ENCODE results near the gene MAP3K8.
"Not testable (repeated sequence)": the region's sequence is repeated elsewhere in the genome, so short reads cannot be mapped to it uniquely, and the experiment has no call there.

The MAP3K8 gene

DNA sequence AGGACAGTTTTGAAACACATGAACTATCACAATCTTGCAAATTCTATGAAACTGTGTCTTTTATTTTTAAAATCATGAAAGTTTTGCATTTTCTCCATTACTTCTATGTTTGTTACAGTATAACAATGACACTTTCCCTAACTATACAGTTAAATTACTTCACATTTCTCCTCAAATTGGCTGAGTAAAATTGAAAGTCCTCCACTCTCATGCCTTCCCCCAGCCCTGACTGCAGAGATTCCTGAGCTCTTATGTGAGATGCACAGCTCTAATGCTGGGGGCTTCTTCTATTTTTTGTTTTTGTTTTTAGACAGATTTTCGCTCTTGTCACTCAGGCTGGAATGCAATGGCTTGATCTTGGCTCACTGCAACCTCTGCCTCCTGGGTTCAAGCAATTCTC lies 22.7 kb upstream of the MAP3K8 start:
- TF ChIP-seq POLR2A (IDR thresholded peaks at IDR 0.05; ENCODE audit: low read depth, low read length) = no peak
- DNase-seq (ENCODE audit: insufficient read length, low spot score) = no peak
- FAIRE-seq = no peak

DNA sequence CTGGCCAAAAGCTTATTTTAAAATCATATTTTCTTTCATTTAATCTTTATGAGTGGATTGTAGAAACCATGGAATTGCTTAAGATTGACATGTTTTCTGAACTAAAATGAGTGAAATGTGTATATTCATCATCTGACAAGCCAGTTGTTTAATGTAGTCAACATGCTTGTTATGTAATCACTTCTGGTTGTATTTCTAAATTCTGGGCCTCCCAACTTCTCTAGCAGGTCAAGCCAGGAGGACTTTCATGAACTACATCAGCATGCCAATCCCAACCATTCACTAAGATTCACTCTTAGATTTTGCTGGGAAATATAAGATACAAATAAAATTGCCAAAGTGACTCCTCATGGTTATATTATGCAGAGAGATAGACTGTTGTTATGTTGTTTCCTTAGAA lies 21.1 kb upstream of the MAP3K8 start:
- FAIRE-seq = no peak
- DNase-seq (ENCODE audit: insufficient read length, low spot score) = no peak
- no peak for TF ChIP-seq POLR2A (IDR thresholded peaks at IDR 0.05; ENCODE audit: low read depth, low read length)

DNA sequence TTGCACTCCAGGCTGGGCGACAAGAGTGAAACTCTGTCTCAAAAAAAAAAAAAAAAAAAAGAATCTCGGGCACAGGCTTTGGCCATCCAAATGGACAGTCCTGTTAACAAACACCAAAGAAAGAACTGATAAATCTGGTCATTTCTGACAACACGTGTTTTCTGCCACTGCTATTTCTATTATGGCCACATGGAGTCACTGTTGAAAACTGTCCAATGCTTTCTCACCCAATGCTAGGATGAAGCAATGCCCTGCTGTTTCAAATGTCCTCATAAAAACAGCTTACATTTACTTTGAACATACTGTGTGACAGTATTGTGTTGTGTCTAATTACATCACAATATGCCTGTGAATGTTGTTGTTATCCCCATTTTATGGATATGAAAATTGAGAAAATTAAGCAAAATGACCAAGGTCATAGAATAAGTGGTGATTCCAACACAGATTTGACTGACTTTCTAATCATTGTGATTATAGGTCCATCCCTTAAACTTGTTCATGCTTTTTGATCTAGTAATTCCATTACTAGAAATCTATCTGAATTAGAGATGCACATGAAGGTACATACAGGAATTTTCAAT lies 19.9 kb upstream of the MAP3K8 start:
- FAIRE-seq = peak; percentile 97
- TF ChIP-seq POLR2A (IDR thresholded peaks at IDR 0.05; ENCODE audit: low read depth, low read length) = no peak
- no peak for DNase-seq (ENCODE audit: insufficient read length, low spot score)

DNA sequence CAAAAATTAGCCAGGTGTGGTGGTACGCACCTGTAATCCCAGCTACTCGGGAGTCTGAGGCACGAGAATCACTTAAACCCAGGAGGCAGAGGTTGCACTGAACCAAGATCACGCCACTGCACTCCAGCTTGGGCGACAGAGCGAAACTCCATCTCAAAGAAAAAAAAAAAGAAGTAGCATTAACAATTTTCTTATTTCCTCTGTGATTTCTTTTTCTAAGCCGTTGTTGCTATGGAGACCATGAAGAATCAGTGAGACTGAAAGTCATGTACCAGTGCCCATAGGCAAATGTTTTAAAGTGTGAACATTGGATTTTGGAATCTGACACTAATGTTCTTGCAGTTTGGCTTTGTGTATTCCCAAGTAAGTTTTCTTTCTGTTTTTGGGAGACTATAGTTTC lies 18.4 kb upstream of the MAP3K8 start:
- no peak for TF ChIP-seq POLR2A (IDR thresholded peaks at IDR 0.05; ENCODE audit: low read depth, low read length)
- FAIRE-seq (no peak), DNase-seq (ENCODE audit: insufficient read length, low spot score) (no peak)

DNA sequence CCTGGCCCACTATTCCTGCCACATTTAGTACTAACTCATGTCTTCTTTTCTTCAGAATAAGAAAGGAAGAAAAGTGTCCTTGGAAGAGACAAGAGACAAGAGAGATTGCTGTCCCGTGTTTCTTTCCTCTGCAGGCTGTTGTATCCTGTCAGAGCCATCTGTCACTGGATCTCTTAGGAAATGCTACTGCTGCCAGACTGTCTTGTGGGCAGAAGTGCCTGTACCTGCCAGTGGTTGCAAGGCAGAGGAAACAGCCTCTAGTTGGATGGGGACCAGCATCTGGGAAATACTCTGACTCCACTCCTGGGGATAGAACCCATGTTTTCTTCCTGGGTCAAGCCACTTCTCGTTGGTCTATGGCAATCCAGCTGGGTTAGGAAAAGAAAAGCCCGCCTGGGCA lies 16.7 kb upstream of the MAP3K8 start:
- DNase-seq (ENCODE audit: insufficient read length, low spot score) = no peak
- no peak for FAIRE-seq
- TF ChIP-seq POLR2A (IDR thresholded peaks at IDR 0.05; ENCODE audit: low read depth, low read length) = no peak

DNA sequence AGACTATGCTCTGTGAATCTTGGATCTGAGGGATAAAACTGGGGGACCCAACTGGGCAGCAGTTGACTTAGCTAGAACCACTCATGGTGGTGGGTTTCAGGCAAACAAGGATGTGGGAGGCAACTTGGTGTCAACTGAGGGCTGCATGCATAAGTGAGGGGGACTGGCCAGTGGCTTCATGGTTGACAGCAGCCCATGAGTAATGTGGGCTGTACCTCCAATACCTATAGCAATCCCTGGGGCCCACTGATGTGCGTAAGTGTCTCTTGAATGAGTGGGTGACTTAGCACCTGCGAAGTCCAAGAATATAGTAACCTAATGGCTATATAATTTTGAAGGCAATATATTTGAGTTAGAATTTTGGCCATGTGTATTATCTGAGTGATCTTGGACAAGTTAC lies 13.7 kb upstream of the MAP3K8 start:
- TF ChIP-seq POLR2A (IDR thresholded peaks at IDR 0.05; ENCODE audit: low read depth, low read length) = no peak

DNA sequence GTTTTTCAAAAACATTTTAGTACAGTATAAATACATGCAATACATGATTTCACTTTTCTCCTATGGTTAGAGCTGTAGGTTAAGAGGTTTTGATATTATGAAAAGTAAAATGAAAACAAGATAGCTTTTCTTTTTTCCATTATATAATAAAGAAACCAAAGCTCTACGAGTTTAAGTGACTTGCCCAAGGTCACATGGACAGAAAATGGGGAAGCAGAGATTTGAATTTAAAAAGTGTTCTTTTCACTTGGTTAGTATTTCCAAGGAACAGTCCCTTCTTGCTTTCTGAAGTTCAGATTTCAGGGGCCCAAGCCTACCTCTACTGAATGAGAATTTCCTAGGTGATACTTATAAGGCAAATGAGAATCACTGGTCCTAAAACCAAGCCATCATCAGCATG lies 13.2 kb upstream of the MAP3K8 start:
- no peak for TF ChIP-seq POLR2A (IDR thresholded peaks at IDR 0.05; ENCODE audit: low read depth, low read length)
- no peak for FAIRE-seq
- DNase-seq (ENCODE audit: insufficient read length, low spot score) = no peak

More for the DNA sequence above, 13.7 kb upstream of the MAP3K8 start:
- FAIRE-seq = no peak
- no peak for DNase-seq (ENCODE audit: insufficient read length, low spot score)

DNA sequence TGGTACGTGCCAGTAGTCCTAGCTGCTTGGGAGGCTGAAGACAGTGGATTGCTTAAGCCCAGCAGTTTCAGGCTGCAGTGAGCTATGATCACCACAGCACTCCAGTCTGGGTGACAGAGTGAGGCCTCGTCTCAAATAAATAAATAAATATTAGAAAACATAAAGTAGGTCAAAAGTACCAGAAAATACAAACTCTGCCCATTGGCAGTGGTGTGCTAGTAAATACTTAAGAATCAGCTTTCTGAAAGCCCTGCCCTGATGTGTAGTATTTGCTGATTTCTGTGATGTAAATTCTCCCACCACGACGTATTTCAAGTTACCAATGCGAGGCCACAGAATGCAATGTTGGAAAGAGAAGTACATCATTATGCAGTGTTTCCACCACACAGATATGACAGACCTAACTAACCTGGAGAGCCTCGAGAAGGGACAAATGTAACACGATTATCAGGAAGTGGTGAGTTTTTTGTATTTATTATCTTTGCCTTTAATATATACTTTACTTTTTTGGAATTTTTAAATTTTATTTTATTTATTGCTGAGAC lies 11.8 kb upstream of the MAP3K8 start:
- TF ChIP-seq POLR2A (IDR thresholded peaks at IDR 0.05; ENCODE audit: low read depth, low read length) = no peak
- DNase-seq (ENCODE audit: insufficient read length, low spot score) = no peak
- FAIRE-seq = no peak

DNA sequence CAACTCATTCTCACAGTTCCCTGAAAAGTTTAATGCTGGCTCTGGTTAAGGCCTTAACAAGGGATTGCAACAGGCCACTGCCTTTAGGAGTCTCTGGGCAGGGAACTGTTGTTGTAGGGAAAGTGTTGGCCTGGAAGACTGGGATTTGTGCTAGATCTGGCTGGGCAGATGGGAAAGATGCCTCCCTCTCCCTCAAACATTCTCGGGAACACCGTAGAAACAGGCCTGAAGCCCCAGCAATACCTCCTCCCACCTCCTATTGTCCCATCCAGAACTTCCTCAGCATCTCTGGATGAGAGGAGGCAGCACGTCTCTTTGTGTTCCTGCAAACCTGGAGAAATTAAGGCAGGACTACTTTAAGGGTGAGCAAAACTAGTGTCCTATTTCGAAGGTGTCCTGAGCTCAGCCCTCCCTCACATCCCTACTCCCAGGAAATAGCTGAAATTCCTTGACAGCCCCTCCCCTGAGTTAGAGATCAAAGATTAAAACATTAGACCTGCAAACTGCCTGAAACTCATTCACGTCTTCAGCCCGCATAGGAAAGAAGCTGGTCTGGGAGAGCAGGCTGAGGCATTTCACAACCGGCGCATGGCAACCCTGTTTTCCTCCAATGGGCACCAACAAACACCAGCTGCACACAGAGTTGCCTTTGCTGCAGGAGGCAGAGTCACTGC lies 10.9 kb upstream of the MAP3K8 start:
- peak; percentile 78 for FAIRE-seq
- DNase-seq (ENCODE audit: insufficient read length, low spot score) = peak; percentile 61

DNA sequence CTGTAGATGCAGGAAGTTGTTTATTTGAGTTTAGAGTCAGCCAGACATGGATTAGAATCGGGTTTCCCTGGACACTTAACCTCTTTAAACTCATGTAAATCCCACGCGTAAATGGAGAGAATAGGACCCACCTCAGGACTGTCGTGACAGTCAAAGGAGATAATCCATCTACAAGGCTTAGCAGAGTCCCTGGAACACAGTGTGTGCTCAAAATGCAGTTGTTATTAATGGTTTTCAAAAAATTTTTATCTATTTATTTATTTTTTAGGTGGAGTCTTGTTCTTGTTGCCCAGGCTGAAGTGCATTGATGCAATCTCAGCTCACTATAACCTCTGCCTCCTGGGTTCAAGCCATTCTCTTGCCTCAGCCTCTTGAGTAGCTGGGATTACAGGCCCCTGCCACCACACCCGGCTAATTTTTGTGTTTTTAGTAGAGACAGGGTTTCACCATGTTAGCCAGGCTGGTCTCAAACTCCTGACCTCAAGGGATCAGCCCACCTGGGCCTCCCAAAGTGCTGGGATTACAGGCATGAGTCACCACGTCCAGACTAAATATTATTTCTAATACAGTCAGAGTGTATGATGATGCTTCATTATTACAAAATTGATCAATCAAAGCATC lies 10.2 kb upstream of the MAP3K8 start:
- DNase-seq (ENCODE audit: insufficient read length, low spot score); FAIRE-seq: not testable (repeated sequence)

More for the DNA sequence above, 10.9 kb upstream of the MAP3K8 start:
- TF ChIP-seq POLR2A (IDR thresholded peaks at IDR 0.05; ENCODE audit: low read depth, low read length) = no peak

DNA sequence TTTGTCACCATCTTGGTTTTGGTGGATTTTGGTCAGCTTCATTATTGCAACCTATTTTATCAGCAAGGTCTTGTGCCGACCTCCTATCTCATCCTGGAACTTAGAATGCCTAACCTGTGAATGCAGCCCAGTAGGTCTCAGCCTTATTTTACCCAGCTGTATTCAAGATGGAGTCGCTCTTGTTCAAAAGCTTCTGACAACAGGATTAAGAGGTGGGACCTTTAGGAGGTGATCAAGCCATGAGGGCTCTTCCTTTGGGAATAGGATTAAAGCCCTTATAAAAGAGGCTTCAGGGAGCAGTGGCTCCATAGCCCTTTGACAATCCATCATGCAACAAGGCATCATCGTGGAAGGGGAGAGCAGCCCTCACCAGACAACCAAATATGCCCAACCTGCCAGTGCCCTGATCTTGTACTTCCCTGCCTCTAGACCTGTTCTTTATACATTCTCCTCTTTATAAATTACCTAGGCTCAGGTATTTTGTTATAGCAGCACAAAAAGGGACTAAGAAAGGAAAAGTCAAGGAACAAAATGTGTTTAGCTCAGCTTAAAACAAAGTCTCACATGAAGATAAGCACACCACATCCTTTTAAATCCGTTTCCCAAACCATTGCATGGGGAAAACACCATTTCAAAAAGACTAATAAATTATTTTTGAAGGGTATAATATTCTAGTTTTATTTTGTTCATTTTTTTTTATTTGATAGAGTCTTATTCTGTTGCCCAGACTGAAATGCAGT lies 8.5 kb upstream of the MAP3K8 start:
- TF ChIP-seq POLR2A (IDR thresholded peaks at IDR 0.05; ENCODE audit: low read depth, low read length) = no peak
- FAIRE-seq (no peak), DNase-seq (ENCODE audit: insufficient read length, low spot score) (no peak)

DNA sequence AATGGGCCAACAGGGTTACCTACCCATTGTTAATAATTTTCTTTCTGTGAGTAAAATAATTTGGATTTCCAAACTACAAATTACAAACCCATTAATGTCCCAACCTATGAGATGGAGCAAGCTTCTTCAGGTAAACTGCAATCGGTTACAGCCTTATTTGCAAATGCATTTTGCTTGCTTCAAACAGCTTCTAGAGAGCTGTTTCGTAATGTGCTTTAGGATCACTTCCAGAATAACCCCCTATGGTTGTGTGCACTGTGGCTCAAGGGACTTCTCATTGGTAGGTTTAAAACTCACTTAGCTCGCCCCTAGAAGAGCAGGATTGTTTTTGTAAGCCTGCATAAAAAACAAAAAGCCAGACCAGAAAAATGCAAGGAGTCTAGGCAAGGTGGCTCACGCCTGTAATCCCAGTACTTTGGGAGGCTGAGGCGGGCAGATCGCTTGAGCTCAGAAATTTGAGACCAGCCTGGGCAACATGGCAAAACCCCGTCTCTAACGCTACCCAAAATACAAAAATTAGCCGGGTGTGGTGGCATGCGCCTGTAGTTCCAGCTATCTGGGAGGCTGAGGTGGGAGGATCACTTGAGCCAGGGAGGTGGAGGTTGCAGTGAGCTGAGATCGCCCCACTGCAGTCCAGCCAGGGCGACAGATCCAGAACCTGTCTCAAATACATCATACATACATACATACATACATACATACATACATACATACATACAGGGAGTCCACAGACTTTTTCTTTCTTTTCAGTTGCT lies 3.3 kb upstream of the MAP3K8 start:
- TF ChIP-seq POLR2A (IDR thresholded peaks at IDR 0.05; ENCODE audit: low read depth, low read length) = no peak
- no peak for FAIRE-seq
- no peak for DNase-seq (ENCODE audit: insufficient read length, low spot score)

DNA sequence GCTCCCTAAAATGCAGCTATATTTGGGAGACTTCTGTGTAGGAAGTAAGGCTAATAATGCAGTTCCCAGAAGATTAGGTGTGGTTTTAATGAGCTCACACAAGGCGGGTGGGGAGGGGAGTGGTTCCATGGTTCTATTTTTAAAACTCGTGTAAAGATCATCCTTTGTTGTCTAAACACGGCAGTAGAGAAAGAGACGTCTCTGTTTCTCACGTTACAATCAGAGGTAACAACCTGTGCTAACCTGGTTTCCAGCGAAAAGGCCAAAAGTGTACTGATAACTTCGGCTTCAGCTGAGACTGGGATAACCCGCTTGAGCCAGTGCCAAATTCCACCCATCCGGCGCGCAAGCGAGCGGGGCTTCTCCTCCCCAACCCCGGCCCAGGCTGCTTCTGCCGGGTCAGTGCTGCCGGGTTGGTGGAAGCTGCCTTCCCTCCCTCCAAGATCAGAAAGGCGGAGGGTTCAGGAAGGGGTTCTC lies 2.5 kb upstream of the MAP3K8 start:
- TF ChIP-seq POLR2A (IDR thresholded peaks at IDR 0.05; ENCODE audit: low read depth, low read length) = no peak
- FAIRE-seq (no peak), DNase-seq (ENCODE audit: insufficient read length, low spot score) (no peak)

Measured in H54 (cell line).